Smooth muscle cell (in vitro differentiated cells): Measurements from ENCODE around the gene SLC22A12. TPM values are rescaled to one million over a fixed set of nuclear protein-coding genes. Genes with fewer than 3 reads are reported as not detected.

Experiments used
- DNase-seq: peaks from one replicate; lab custom pipeline; 2025; ENCODE audit not compliant: unreplicated experiment; lab: John Stamatoyannopoulos, UW
- H2AFZ ChIP-seq: fragments of 200-600 bp; sonication (generic); 2 replicates; pipeline ENCODE4 v1.6.0; 2016; ENCODE audit warnings: antibody characterized with exemption, low read depth, mild to moderate bottlenecking
- H3F3A ChIP-seq: fragments of 200-600 bp; sonication (generic); 2 replicates; pipeline ENCODE4 v1.6.0; 2017; ENCODE audit warnings: antibody characterized with exemption, low read depth
- H3K27ac ChIP-seq: fragments of 200-600 bp; sonication (generic); 2 replicates; pipeline ENCODE4 v1.5.1; 2016; ENCODE audit warnings: low read depth, mild to moderate bottlenecking
- H3K27me3 ChIP-seq: fragments of 200-600 bp; sonication (generic); 2 replicates; pipeline ENCODE4 v1.6.1; 2016; ENCODE audit warnings: low read depth, mild to moderate bottlenecking
- H3K36me3 ChIP-seq: fragments of 200-600 bp; sonication (generic); 2 replicates; pipeline ENCODE4 v1.5.1; 2016; ENCODE audit warnings: low read depth
- H3K4me1 ChIP-seq: fragments of 200-600 bp; sonication (generic); 2 replicates; pipeline ENCODE4 v1.5.1; 2016; ENCODE audit warnings: low read depth
- H3K4me2 ChIP-seq: fragments of 200-600 bp; sonication (generic); 2 replicates; pipeline ENCODE4 v1.6.0; 2016; ENCODE audit warnings: mild to moderate bottlenecking
- H3K4me3 ChIP-seq: fragments of 200-600 bp; sonication (generic); 2 replicates; pipeline ENCODE4 v1.5.1; 2016; ENCODE audit warnings: mild to moderate bottlenecking
- H3K79me2 ChIP-seq: fragments of 200-600 bp; sonication (generic); 2 replicates; pipeline ENCODE4 v1.6.0; 2016; ENCODE audit warnings: low read depth, mild to moderate bottlenecking
- H3K9ac ChIP-seq: fragments of 200-600 bp; sonication (generic); 2 replicates; pipeline ENCODE4 v1.6.0; 2016; ENCODE audit warnings: low read depth
- H3K9me3 ChIP-seq: fragments of 200-600 bp; sonication (generic); replicated peaks from 2 replicates; pipeline ENCODE4 v1.5.1; 2016; ENCODE audit warnings: low read depth
- H4K20me1 ChIP-seq: fragments of 200-600 bp; sonication (generic); 2 replicates; pipeline ENCODE4 v1.6.0; 2016; ENCODE audit warnings: low read depth
- CTCF ChIP-seq: fragments of 200-600 bp; sonication (generic); IDR thresholded peaks from 2 replicates; pipeline ENCODE4 v1.5.1; 2017; ENCODE audit warnings: borderline replicate concordance, mild to moderate bottlenecking, antibody characterized with exemption; ENCODE audit not compliant: insufficient read depth, poor library complexity, severe bottlenecking
- WGBS: methylation state at CpG from one replicate; pipeline ENCODE4 v1.1.7; 2016; ENCODE audit warnings: low lambda C conversion rate; 5-methylcytosine and 5-hydroxymethylcytosine counted together
- polyA plus RNA-seq: library from polyadenylated mRNA; unstranded; fragments of >200 nt; fragmentation: Nextera tagmentation; extraction: Ambion mirVana; gene quantifications from 2 replicates; pipeline ENCODE4 v1.2.1, GENCODE V29; 2016
- total RNA-seq: library from RNA; depleted of rRNA; stranded (reverse); fragments of >200 nt; gene quantifications from 2 replicates; pipeline ENCODE4 v1.2.3, GENCODE V29; 2014

Gene SLC22A12
- total and polyA plus RNA-seq, 2 experiments from 2014 or later, result not detected

DNA sequence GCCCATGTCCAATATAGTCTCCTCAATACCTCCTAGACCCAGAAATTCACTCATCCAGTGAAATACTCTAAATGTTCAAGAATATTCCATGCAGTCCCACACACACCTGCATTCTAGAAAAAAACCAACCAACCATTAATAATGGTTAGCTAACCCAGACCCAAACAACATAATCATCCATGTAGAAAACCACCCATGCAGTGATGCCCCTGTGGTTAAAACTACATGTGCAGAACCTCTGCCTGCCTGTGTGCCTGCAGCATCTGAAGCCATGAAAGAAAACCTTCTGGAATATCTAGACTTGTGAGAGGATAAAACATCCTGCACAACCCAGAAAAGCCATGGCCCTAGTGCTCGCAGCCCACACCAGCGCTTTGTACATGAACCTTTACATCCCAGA lies 47.8 kb downstream of the SLC22A12 start:
- Histone ChIP-seq H3F3A (no peaks in the 10 kb centered on the region), H3K9me3 (no peaks in the 10 kb centered on the region), H3K4me1 (no peaks in the 10 kb centered on the region), H3K27me3 (peaks cover 61% of the 10 kb centered on the region), H3K36me3 (no peaks in the 10 kb centered on the region), H4K20me1 (no peaks in the 10 kb centered on the region), H3K79me2 (no peaks in the 10 kb centered on the region), H2AFZ (no peak overlapping the region), H3K4me2 (no peak overlapping the region), H3K4me3 (no peak overlapping the region), H3K27ac (no peak overlapping the region), H3K9ac (no peak overlapping the region)
- no peak for DNase-seq
- no peak for TF ChIP-seq CTCF
- 100% methylated on average over 2 of the region's 2 CpGs for WGBS

DNA sequence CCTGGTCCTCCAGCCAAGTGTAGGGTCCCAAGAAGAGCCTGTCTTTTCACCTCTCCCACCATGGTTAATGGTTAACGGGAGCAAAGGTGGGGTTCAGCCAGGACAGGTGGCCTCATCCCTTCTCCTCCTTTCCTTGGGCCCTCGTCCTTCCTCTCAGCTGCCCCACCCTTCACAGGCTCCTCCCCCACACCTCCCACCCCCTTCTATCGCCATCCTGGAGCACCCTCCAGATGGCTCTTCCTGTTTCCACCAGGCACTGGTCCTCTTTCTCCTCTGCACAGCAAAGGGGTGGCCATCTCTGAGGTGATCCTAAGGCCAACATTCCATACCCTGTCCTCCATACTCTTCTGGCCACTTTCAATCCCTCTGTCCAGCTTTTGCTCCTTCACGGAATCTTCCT lies 48.9 kb downstream of the SLC22A12 start:
- Histone ChIP-seq H3K4me2 (no peak overlapping the region), H3K27me3 (peaks cover 68% of the 10 kb centered on the region), H3K36me3 (no peaks in the 10 kb centered on the region), H3K4me1 (peaks cover 2% of the 10 kb centered on the region), H3K79me2 (no peaks in the 10 kb centered on the region), H2AFZ (no peak overlapping the region), H3K27ac (no peak overlapping the region), H3K9ac (no peak overlapping the region), H3F3A (no peaks in the 10 kb centered on the region), H4K20me1 (no peaks in the 10 kb centered on the region), H3K9me3 (no peaks in the 10 kb centered on the region), H3K4me3 (no peak overlapping the region)
- no peak for TF ChIP-seq CTCF
- WGBS, result 77% methylated on average over 3 of the region's 4 CpGs
- DNase-seq, result no peak

DNA sequence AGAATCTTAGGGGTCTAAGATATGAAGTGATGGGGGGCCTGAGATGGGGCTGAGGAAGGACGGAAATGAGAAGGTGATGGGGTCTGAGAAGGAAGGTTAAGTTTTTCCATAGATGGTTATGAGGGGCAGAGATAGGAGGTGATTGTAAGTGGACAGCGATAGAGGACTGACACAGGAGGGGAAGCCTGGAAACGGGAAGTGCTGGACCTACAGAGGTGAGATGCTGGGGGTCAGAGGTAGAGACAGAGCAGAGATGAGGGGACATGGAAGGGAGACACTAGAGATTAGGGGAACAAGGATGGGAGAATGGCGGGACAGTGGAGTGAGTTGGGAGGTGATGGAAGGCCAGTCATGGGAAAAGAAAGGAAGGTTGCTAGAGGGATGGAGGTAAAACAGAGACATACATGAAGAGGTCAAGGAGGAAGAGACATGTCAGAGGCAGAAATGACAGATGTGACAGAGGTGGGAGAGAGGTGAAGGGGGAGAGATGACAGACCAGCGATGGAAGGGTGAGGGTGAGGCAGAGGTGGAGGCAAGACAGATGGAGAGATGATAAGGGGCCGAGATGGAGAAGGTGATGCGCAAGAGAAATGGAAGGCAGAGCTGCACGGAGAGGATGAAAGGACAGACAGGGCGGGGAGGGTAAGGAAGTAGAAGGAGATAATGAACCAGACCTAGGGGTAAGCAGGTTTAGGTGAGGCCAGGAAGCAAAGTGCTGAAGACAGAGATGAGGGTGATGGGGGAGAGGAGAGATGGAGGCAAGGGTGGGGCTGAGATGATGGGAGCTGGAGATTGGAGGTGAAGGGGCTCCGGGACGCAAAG lies 50.8 kb downstream of the SLC22A12 start:
- Histone ChIP-seq H3K9me3 (no peaks in the 10 kb centered on the region), H2AFZ (no peak overlapping the region), H3K4me3 (no peak overlapping the region), H3K79me2 (no peaks in the 10 kb centered on the region), H3K4me1 (peaks cover 4% of the 10 kb centered on the region), H3K4me2 (no peak overlapping the region), H3K36me3 (no peaks in the 10 kb centered on the region), H4K20me1 (no peaks in the 10 kb centered on the region), H3K9ac (no peak overlapping the region), H3K27ac (no peak overlapping the region), H3K27me3 (peaks cover 87% of the 10 kb centered on the region), H3F3A (no peaks in the 10 kb centered on the region)
- DNase-seq, result no peak
- no peak for TF ChIP-seq CTCF
- 46% methylated on average over 9 of the region's 11 CpGs for WGBS

DNA sequence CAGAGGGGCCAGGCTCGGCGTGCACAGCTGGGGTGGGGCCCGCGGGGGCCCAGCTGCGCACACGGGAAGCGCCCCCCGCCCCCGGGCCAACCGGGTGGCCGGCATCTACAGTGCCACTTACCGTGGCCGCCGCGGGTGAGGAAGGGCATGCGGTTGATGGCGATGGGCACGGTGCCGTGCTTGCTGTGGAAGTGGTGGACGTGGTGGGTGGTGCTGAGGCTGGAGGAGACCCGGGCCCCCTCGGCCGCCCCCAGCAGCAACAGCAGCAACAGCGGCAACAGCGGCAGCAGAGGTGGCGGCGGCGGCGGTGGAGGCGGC lies 51.4 kb downstream of the SLC22A12 start:
- Histone ChIP-seq H3K4me3 (no peak overlapping the region), H3F3A (no peaks in the 10 kb centered on the region), H3K36me3 (no peaks in the 10 kb centered on the region), H3K9me3 (no peaks in the 10 kb centered on the region), H3K27ac (no peak overlapping the region), H2AFZ (no peak overlapping the region), H4K20me1 (no peaks in the 10 kb centered on the region), H3K79me2 (no peaks in the 10 kb centered on the region), H3K27me3 (peaks cover 87% of the 10 kb centered on the region), H3K4me2 (no peak overlapping the region), H3K9ac (no peak overlapping the region), H3K4me1 (peaks cover 4% of the 10 kb centered on the region)
- no peak for TF ChIP-seq CTCF
- DNase-seq, result no peak
- WGBS, result 5% methylated on average over 19 of the region's 30 CpGs
